Umbilical cord (tissue), 2 donors: Measurements from ENCODE around the gene LPP. TPM values are rescaled to one million over a fixed set of nuclear protein-coding genes. Genes with fewer than 3 reads are reported as not detected.

ENCODE experiments used
- DNase-seq: peaks from one replicate; pipeline ENCODE4 v3.0.0-alpha.2; 2015; ENCODE audit warnings: low spot score
- total RNA-seq: library from RNA; depleted of rRNA; stranded (reverse); fragments of >200 nt; gene quantifications from one replicate; pipeline ENCODE4 v1.2.3, GENCODE V29; 2014; ENCODE audit warnings: low replicate concordance; ENCODE audit not compliant: insufficient read depth

Gene LPP
- total RNA-seq, 1 donor from 2014 or later, result 717 TPM

GRCh38 chr3:188360364-188360881 lies 206.5 kb downstream of the LPP start:
- DNase-seq, result peak; percentile 54

- DNase-seq, result no peak
Measured at GRCh38 chr3:188361888-188362287, 207.9 kb downstream of the LPP start.

DNA sequence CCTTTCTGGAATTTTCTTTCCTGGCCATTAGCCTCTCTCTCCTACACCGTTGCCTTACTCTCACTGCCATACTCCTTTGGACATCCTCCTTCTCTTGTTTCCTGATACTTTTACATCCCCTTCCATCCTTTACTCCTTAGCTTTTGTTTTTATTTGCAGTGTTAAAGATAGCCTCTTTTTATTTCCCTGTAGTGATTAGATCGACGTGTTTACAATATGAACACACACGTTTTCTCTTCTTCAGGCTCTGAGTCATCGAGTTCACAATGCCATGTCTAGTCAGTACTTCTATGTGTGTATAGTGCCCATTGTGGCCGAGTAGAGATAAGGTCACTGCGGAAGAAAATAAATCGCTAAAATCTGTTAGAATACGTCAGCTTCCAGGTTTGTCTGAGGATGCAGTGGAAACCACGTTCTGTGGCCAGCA lies 208.5 kb downstream of the LPP start:
- no peak for DNase-seq

GRCh38 chr3:188365184-188365583 lies 211.2 kb downstream of the LPP start:
- DNase-seq, result no peak

GRCh38 chr3:188365988-188366698 lies 212.2 kb downstream of the LPP start:
- DNase-seq, result peak; percentile 37

DNA sequence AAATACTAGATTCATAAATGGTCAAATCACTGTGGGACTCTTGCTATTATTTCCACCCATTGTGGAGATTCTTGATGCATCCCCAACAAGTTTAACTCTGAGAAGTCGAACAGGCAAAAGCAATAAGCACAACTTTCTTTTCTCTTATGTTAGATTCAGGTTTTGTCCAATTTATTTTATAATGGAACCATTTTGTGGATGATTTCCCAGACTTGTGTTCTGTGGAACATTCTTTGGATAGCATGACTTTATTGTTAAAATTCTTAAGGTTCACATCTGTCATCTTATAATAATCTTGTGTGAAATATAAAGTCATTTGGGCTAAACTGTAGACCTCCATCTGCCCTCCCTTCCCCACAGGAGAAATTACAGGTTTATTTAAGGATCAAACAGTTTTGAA lies 213.7 kb downstream of the LPP start:
- DNase-seq, result no peak

DNA sequence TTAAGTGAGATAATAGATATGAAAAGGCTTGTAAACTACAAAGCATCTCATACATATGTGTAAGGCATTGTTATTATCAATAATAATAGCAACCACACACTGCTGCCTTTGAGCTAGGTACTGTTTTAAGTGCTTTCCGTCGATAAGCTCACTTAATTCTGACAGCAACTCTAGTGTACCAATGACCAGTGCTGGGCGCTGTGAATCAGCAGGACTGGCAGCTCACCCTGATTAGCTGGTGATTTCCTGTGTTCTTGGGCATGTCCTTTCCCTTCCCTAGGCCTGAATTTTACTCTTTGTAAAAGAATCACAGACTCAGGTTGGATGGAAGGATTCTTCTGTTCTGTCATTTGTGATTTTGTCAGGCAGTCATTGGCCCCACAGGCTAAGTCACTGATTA lies 215.6 kb downstream of the LPP start:
- no peak for DNase-seq

DNA sequence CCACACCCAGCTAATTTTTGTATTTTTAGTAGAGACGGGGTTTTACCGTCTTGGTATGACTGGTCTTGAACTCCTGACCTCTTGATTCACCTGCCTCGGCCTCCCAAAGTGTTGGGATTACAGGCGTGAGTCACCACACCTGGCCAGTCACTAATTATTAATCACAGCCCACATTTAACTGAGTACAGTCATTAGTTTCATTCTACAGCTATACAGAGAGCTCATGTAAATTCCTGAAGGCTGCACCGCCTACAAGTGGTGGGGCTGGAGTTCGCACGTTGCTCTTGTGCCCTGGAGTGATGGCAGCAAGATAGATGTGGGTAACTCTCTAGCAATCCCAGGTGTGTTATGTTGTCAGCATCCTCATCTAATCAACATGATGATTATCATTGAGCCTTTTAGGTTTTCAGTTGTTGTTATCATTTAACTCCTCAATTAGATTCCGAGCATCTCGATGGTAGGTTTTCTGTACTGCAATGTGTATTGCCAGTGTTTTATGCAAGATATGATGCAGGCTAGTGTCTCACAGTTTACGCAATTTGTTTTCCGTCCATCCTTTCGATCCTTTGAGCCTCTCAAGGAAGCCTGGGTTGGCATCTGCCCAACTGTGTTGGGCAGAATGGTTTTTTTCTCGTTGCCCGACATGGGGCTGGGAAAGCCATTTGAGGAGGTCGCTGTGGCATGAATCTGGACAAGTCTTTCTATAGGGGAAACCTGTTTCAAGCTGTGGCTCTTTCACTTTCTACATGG lies 216.3 kb downstream of the LPP start:
- no peak for DNase-seq

- DNase-seq, result no peak
Measured at GRCh38 chr3:188378786-188379185, 224.8 kb downstream of the LPP start.

DNA sequence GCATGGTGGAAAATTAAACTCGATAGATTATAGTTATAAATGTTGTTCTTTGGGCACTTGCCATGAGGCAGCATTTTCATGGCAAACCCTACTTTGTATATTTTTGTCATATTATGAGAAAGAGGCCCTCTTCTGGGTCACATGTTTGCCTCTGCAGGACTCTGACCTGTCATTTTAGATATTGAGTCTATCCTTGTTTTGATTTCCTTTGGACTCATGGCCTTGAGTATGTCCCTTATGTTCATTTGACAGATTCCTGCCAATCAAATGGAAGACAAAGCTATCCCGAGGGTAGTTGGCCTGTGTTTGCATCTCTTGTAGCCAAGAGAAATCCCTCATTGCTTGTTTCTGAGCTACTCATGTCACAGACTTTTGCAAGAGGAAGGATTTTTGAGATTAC lies 226.3 kb downstream of the LPP start:
- no peak for DNase-seq

DNA sequence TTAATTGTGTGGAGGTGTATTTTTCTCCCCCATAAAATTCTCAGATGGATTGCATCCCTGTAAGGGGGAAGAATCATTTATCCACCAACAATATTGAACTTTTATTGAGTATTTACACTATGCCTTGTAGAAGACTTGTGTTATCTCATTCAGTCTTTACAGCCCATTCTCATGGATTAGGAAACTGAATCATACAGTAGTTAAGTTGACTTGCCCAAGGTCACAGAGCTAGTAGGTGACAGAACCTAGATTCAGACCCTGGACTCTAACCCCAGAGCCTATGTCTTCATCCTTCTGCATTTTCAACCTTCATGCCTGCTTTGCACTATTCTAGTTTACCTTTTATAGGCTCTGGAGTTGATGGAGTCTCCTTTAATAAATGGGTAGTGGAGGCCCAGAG lies 226.8 kb downstream of the LPP start:
- DNase-seq, result no peak

GRCh38 chr3:188383748-188384147 lies 229.8 kb downstream of the LPP start:
- DNase-seq, result no peak

DNA sequence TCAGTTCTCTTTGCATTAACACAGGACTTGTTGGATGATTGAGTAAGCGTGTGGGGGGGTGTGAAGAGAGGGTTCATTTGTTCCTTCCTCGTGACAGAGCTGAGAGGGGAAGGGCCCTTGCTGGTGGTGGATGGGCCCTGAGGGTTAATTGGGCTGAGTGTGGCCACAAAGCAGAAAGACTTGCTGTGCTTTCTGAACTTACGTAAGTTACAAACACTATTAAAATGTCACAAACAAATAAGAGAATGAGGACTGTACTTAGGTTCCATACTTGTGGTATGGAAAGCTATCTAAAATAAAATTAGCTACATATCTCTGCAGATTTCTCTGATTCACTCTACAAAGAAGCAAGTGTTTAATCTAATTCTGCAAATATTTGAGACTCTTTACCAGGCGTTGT lies 231.3 kb downstream of the LPP start:
- peak; percentile 33 for DNase-seq

GRCh38 chr3:188389711-188390342 lies 235.9 kb downstream of the LPP start:
- DNase-seq, result peak; percentile 62

- DNase-seq, result peak; percentile 37
Measured at GRCh38 chr3:188390343-188390718, 236.4 kb downstream of the LPP start.

GRCh38 chr3:188390775-188391443 lies 237.0 kb downstream of the LPP start:
- no peak for DNase-seq

- DNase-seq, result no peak
Measured at GRCh38 chr3:188391592-188391991, 237.6 kb downstream of the LPP start.

GRCh38 chr3:188392076-188392475 lies 238.1 kb downstream of the LPP start:
- no peak for DNase-seq

DNA sequence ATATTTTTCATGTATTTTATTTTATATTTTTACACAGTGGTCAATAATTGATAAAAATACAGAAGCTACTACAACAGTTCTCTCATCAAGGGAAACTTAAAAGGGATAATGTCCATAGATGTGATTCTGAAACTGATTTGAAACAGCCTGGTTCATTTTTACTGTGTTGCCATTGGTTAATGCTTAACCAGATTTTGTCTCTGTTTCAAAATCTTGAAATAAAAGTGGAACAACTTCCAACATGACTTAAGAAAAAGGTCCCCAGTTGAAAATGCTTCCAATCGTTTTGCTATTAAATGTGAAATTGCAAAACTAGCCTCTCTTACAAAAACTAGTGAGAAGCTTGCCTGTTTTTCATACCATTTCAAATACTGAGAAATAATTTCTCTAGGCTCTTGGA lies 240.7 kb downstream of the LPP start:
- no peak for DNase-seq

GRCh38 chr3:188396251-188396650 lies 242.3 kb downstream of the LPP start:
- DNase-seq, result no peak

DNA sequence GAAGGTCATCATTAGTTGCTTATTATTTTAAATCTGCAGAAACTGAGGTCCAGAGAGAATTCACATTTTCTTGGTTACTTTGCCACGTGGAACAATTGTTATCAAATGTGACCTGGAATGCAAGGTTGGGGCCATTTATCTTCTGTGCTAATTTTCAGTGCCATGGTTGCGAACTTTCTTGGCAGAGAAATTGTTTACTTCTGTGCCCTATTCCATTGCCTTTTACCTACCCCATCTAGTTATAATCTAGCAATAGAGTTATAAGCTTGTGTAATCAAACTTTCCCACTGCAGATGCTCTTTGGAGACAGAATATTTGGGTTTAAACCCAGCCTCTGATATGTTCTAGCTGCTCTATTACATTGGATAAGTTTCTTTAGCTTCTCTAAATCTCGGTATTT lies 242.9 kb downstream of the LPP start:
- no peak for DNase-seq
